ENCODE data around the gene ZBTB18. TPM values are rescaled to one million over a fixed set of nuclear protein-coding genes. Genes with fewer than 3 reads are reported as not detected.

ZBTB18 gene
- polyA plus RNA-seq, 2 of the 4 experiments (the other 2 are of a cell fraction) = 9.7 to 9.9 TPM

- Histone ChIP-seq H3K4me2 (no peak overlapping the region), H3K4me3 (no peak overlapping the region), H3K27ac (no peak overlapping the region), H3K4me1 (no peaks in the 10 kb centered on the region), H3K9me3 (no peaks in the 10 kb centered on the region)
- POLR2A ChIA-PET = no interaction called here
- TF ChIP-seq, protein P1, sequence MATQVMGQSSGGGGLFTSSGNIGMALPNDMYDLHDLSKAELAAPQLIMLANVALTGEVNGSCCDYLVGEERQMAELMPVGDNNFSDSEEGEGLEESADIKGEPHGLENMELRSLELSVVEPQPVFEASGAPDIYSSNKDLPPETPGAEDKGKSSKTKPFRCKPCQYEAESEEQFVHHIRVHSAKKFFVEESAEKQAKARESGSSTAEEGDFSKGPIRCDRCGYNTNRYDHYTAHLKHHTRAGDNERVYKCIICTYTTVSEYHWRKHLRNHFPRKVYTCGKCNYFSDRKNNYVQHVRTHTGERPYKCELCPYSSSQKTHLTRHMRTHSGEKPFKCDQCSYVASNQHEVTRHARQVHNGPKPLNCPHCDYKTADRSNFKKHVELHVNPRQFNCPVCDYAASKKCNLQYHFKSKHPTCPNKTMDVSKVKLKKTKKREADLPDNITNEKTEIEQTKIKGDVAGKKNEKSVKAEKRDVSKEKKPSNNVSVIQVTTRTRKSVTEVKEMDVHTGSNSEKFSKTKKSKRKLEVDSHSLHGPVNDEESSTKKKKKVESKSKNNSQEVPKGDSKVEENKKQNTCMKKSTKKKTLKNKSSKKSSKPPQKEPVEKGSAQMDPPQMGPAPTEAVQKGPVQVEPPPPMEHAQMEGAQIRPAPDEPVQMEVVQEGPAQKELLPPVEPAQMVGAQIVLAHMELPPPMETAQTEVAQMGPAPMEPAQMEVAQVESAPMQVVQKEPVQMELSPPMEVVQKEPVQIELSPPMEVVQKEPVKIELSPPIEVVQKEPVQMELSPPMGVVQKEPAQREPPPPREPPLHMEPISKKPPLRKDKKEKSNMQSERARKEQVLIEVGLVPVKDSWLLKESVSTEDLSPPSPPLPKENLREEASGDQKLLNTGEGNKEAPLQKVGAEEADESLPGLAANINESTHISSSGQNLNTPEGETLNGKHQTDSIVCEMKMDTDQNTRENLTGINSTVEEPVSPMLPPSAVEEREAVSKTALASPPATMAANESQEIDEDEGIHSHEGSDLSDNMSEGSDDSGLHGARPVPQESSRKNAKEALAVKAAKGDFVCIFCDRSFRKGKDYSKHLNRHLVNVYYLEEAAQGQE (IDR thresholded peaks at IDR 0.05) = no peak
- TF ChIP-seq E2F6 (IDR thresholded peaks at IDR 0.05; ENCODE audit: borderline replicate concordance, low read depth) = no peak
- TF ChIP-seq BCL3 (IDR thresholded peaks at IDR 0.05) = no peak
- TF ChIP-seq NR3C1 (IDR thresholded peaks at IDR 0.05) = no peak
- TF ChIP-seq KDM1A (IDR thresholded peaks at IDR 0.05; ENCODE audit: low read depth) = no peak
- no peak for TF ChIP-seq POLR2AphosphoS2 (conservative IDR thresholded peaks at IDR 0.05; ENCODE audit: low read length)
- no peak for TF ChIP-seq ELK1 (IDR thresholded peaks at IDR 0.05; ENCODE audit: low read depth, low read length)
- no peak for TF ChIP-seq EHF (CRISPR knock-in tag; IDR thresholded peaks at IDR 0.05)
- TF ChIP-seq SMC3 (IDR thresholded peaks at IDR 0.05) = no peak
- TF ChIP-seq RAD21 (conservative IDR thresholded peaks at IDR 0.05 in 1 of 2, IDR thresholded peaks at IDR 0.05 in 1 of 2) = no peak
- TF ChIP-seq CEBPB (IDR thresholded peaks at IDR 0.05) = no peak
- no peak for TF ChIP-seq POLR2A (IDR thresholded peaks at IDR 0.05; ENCODE audit: low read length)
- TF ChIP-seq JUNB (IDR thresholded peaks at IDR 0.05) = no peak
- TF ChIP-seq JUN (IDR thresholded peaks at IDR 0.05) = no peak
- no peak for TF ChIP-seq FOSL2 (IDR thresholded peaks at IDR 0.05)
- TF ChIP-seq FOSL2 (CRISPR knock-in tag; IDR thresholded peaks at IDR 0.05) = no peak
- TF ChIP-seq, protein P2, sequence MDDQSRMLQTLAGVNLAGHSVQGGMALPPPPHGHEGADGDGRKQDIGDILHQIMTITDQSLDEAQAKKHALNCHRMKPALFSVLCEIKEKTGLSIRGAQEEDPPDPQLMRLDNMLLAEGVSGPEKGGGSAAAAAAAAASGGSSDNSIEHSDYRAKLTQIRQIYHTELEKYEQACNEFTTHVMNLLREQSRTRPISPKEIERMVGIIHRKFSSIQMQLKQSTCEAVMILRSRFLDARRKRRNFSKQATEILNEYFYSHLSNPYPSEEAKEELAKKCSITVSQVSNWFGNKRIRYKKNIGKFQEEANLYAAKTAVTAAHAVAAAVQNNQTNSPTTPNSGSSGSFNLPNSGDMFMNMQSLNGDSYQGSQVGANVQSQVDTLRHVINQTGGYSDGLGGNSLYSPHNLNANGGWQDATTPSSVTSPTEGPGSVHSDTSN (IDR thresholded peaks at IDR 0.05) = no peak
- TF ChIP-seq, protein P3, sequence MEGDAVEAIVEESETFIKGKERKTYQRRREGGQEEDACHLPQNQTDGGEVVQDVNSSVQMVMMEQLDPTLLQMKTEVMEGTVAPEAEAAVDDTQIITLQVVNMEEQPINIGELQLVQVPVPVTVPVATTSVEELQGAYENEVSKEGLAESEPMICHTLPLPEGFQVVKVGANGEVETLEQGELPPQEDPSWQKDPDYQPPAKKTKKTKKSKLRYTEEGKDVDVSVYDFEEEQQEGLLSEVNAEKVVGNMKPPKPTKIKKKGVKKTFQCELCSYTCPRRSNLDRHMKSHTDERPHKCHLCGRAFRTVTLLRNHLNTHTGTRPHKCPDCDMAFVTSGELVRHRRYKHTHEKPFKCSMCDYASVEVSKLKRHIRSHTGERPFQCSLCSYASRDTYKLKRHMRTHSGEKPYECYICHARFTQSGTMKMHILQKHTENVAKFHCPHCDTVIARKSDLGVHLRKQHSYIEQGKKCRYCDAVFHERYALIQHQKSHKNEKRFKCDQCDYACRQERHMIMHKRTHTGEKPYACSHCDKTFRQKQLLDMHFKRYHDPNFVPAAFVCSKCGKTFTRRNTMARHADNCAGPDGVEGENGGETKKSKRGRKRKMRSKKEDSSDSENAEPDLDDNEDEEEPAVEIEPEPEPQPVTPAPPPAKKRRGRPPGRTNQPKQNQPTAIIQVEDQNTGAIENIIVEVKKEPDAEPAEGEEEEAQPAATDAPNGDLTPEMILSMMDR (IDR thresholded peaks at IDR 0.05) = no peak
- no peak for TF ChIP-seq MAZ (IDR thresholded peaks at IDR 0.05; ENCODE audit: borderline replicate concordance, low read depth, low read length)
- no peak for TF ChIP-seq ZNF302 (CRISPR knock-in tag; IDR thresholded peaks at IDR 0.05)
- CTCF ChIA-PET = no interaction called here
- FAIRE-seq (no peak), DNase-seq (ENCODE audit: low read depth in 1 of 2, low spot score in 1 of 2) (no peak), ATAC-seq (no peak)
- 99% methylated on average over 2 of the region's 2 CpGs for WGBS (ENCODE audit: missing lambda C conversion rate)
Observed at GRCh38 chr1:244011271-244011670, 39.8 kb upstream of the ZBTB18 start.
